Measurements from ENCODE around the gene HDAC9.

GRCh38 chr7:18579698-18580097, 84.1 kb downstream of the HDAC9 start:
- TF ChIP-seq POLR2AphosphoS5 (IDR thresholded peaks at IDR 0.05; ENCODE audit: low read depth, low read length) (no peak), REST (IDR thresholded peaks at IDR 0.05; ENCODE audit: insufficient read depth in 1 of 2, low read depth in 2 of 2, low read length in 1 of 2) (no peak)
